Peyer's patch (tissue), 4 donors: ENCODE measurements around the gene DUSP19.

Experiments used
- POLR2A ChIP-seq, 2 donors: fragments of 450-650 bp; IDR thresholded peaks; one replicate each; pipeline ENCODE4 v1.5.1; 2017; ENCODE audit warnings: antibody characterized with exemption in 2 of 2, mild to moderate bottlenecking in 2 of 2, moderate library complexity in 2 of 2
- TF ChIP-seq, protein P1 (sequence below), 6 experiments: fragments of 450-650 bp in 4 of 6; fragments of 200-600 bp in 2 of 6; sonication (generic) in 1 of 6; IDR thresholded peaks; one replicate each; pipeline ENCODE4 v1.5.1; 2017 to 2019; ENCODE audit warnings: antibody characterized with exemption in 6 of 6, mild to moderate bottlenecking in 3 of 6, moderate library complexity in 1 of 6

- TF ChIP-seq, protein P1, sequence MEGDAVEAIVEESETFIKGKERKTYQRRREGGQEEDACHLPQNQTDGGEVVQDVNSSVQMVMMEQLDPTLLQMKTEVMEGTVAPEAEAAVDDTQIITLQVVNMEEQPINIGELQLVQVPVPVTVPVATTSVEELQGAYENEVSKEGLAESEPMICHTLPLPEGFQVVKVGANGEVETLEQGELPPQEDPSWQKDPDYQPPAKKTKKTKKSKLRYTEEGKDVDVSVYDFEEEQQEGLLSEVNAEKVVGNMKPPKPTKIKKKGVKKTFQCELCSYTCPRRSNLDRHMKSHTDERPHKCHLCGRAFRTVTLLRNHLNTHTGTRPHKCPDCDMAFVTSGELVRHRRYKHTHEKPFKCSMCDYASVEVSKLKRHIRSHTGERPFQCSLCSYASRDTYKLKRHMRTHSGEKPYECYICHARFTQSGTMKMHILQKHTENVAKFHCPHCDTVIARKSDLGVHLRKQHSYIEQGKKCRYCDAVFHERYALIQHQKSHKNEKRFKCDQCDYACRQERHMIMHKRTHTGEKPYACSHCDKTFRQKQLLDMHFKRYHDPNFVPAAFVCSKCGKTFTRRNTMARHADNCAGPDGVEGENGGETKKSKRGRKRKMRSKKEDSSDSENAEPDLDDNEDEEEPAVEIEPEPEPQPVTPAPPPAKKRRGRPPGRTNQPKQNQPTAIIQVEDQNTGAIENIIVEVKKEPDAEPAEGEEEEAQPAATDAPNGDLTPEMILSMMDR (IDR thresholded peaks at IDR 0.05), result no peak
- TF ChIP-seq POLR2A (IDR thresholded peaks at IDR 0.05), result no peak
Measured at GRCh38 chr2:183035954-183036669, 42.4 kb upstream of the DUSP19 start.
